Measurements from ENCODE around the gene NBPF3.
"Not testable (repeated sequence)": the region's sequence is repeated elsewhere in the genome, so short reads cannot be mapped to it uniquely, and the experiment has no call there.

GRCh38 chr1:21446647-21447046 lies 6.7 kb downstream of the NBPF3 start:
- TF ChIP-seq, protein P1, sequence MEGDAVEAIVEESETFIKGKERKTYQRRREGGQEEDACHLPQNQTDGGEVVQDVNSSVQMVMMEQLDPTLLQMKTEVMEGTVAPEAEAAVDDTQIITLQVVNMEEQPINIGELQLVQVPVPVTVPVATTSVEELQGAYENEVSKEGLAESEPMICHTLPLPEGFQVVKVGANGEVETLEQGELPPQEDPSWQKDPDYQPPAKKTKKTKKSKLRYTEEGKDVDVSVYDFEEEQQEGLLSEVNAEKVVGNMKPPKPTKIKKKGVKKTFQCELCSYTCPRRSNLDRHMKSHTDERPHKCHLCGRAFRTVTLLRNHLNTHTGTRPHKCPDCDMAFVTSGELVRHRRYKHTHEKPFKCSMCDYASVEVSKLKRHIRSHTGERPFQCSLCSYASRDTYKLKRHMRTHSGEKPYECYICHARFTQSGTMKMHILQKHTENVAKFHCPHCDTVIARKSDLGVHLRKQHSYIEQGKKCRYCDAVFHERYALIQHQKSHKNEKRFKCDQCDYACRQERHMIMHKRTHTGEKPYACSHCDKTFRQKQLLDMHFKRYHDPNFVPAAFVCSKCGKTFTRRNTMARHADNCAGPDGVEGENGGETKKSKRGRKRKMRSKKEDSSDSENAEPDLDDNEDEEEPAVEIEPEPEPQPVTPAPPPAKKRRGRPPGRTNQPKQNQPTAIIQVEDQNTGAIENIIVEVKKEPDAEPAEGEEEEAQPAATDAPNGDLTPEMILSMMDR (IDR thresholded peaks at IDR 0.05), result not testable (repeated sequence)
- not testable (repeated sequence) for TF ChIP-seq POLR2AphosphoS5, POLR2A, EP300 (IDR thresholded peaks at IDR 0.05)
